Tibial artery (tissue), 4 donors: Measurements from ENCODE around the gene ITPRIPL1.
A peak's percentile ranks its signal among the peaks of the same experiment; 100 is the strongest.

Source experiments
- DNase-seq, 2 donors: peaks; one replicate each; pipeline ENCODE4 v3.0.0-alpha.2; 2019
- H3K27ac ChIP-seq, 2 donors: fragments of 200-600 bp; sonication (generic) in 1 of 2; 1 replicate in 1 of 2; 2 replicates in 1 of 2; pipeline ENCODE4 v1.5.1; 2018 to 2019; ENCODE audit warnings: mild to moderate bottlenecking in 1 of 2
- H3K27me3 ChIP-seq, 2 donors: fragments of 200-600 bp; sonication (generic) in 1 of 2; one replicate each; pipeline versions ENCODE4 v1.5.1 to v1.6.0; 2016 to 2019
- H3K36me3 ChIP-seq, 3 donors: fragments of 200-600 bp; sonication (generic) in 2 of 3; one replicate each; pipeline ENCODE4 v1.5.1; 2016 to 2019; ENCODE audit warnings: mild to moderate bottlenecking in 2 of 3
- H3K4me1 ChIP-seq, 4 donors: fragments of 200-600 bp; sonication (generic) in 2 of 4; 1 replicate in 3 of 4; 2 replicates in 1 of 4; pipeline ENCODE4 v1.5.1; 2016 to 2019
- H3K4me3 ChIP-seq, 2 donors: fragments of 200-600 bp; sonication (generic) in 1 of 2; 1 replicate in 1 of 2; 2 replicates in 1 of 2; pipeline ENCODE4 v1.5.1; 2018 to 2019; ENCODE audit warnings: mild to moderate bottlenecking in 2 of 2
- H3K9me3 ChIP-seq, 3 donors: fragments of 200-600 bp; sonication (generic) in 1 of 3; one replicate each; pipeline ENCODE4 v1.5.1; 2016 to 2019
- CTCF ChIP-seq, 2 experiments: fragments of 200-600 bp in 1 of 2; fragments of 450-650 bp in 1 of 2; IDR thresholded peaks; one replicate each; pipeline ENCODE4 v1.5.1; 2017 to 2019; ENCODE audit warnings: antibody characterized with exemption in 2 of 2, mild to moderate bottlenecking in 1 of 2, moderate library complexity in 1 of 2
- intact Hi-C: fragments of 100-400 bp; cut with DNase I; formaldehyde crosslinking; loops from one replicate; pipeline ENCODE4 v1.15.0; 2023; ENCODE audit warnings: low total_unique reads

ITPRIPL1 gene

DNA sequence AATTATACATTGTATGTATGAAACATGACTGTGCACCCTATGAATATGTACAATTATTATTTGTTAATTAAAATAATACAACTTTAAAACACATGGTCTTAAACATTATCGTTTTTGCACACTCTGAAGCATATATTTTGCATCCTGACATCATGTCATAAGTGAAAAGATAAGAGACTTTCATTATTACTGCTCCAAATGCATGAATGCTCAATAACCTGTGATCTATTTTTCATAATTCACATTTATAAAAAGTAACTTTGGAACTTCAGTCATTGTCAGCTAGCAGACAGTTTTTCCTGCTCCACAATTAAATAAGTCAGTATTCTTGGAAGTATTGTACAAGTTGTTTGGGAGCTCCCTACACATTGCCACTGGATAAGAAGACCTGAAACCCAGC lies 1.3 kb upstream of the ITPRIPL1 start:
- TF ChIP-seq CTCF (IDR thresholded peaks at IDR 0.05): no peak
- intact Hi-C loops: no loop called here
- no peaks in the 10 kb centered on the region for H3K36me3 ChIP-seq
- no peak overlapping the region for H3K27ac ChIP-seq
- H3K4me1 ChIP-seq: peaks cover 0 to 32% (median 22%) of the 10 kb centered on the region in 4 donors
- no peak for DNase-seq
- H3K9me3 ChIP-seq: no peaks in the 10 kb centered on the region
- H3K27me3 ChIP-seq: peaks cover 0 to 57% of the 10 kb centered on the region in 2 donors
- no peak overlapping the region for H3K4me3 ChIP-seq

DNA sequence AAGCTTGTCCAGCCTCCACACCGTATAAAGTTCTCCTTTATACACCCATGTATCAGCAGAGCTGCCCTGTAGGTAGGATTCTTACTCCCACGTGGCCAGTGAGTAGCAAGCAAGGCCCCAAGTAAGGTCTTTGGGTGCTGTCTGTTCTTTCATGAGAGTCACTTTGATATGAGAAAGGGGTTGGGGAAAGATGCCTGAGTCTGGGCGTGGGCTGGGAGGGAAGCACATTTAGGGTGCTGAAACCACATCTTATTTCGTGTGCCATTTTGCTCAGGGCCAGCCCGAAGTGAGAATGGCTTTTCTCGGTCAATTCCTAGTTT lies 436 bp upstream of the ITPRIPL1 start:
- peak in 1 of 2 donors; percentile 19 for DNase-seq
- Histone ChIP-seq H3K27ac (no peak overlapping the region), H3K4me1 (peaks cover 0 to 32% (median 22%) of the 10 kb centered on the region in 4 donors), H3K9me3 (no peaks in the 10 kb centered on the region), H3K27me3 (peaks cover 0 to 52% of the 10 kb centered on the region in 2 donors), H3K4me3 (peak overlapping the region; percentile 48 to 51), H3K36me3 (no peaks in the 10 kb centered on the region)
- TF ChIP-seq CTCF (IDR thresholded peaks at IDR 0.05): no peak
- intact Hi-C loops: no loop called here

DNA sequence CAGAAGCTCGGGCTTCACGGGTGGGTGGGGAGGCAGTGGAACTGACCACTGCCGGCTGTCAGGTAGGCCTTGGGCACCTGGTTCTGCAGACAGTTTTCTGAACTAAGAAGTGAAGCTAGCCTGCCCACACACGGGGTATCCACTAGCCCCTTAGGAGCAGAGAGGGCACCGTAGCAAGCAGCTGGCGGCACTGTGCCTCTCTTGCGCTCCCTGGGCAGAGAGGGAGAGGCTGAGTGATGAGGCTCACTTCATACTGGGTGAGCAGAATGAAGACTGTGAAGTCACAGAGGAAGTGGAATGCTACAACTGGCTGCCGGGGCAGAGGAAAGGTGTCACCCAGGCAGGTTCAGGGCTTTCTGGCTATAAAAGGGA lies 753 bp downstream of the ITPRIPL1 start:
- TF ChIP-seq CTCF (IDR thresholded peaks at IDR 0.05): no peak
- Histone ChIP-seq H3K36me3 (no peaks in the 10 kb centered on the region), H3K27me3 (peaks cover 0 to 44% of the 10 kb centered on the region in 2 donors), H3K4me1 (peaks cover 0 to 30% (median 26%) of the 10 kb centered on the region in 4 donors), H3K27ac (no peak overlapping the region), H3K9me3 (no peaks in the 10 kb centered on the region), H3K4me3 (peak overlapping the region; percentile 48 to 51)
- DNase-seq: peak in 1 of 2 donors; percentile 59
- intact Hi-C loops: no loop called here

GRCh38 chr2:96326564-96326963 lies 1.4 kb downstream of the ITPRIPL1 start:
- intact Hi-C loops: no loop called here
- H3K4me3 ChIP-seq: no peak overlapping the region
- H3K9me3 ChIP-seq: no peaks in the 10 kb centered on the region
- H3K27me3 ChIP-seq: peaks cover 0 to 43% of the 10 kb centered on the region in 2 donors
- TF ChIP-seq CTCF (IDR thresholded peaks at IDR 0.05): no peak
- no peaks in the 10 kb centered on the region for H3K36me3 ChIP-seq
- H3K27ac ChIP-seq: no peak overlapping the region
- peak in 1 of 2 donors; percentile 21 for DNase-seq
- peaks cover 0 to 28% (median 21%) of the 10 kb centered on the region in 4 donors for H3K4me1 ChIP-seq

DNA sequence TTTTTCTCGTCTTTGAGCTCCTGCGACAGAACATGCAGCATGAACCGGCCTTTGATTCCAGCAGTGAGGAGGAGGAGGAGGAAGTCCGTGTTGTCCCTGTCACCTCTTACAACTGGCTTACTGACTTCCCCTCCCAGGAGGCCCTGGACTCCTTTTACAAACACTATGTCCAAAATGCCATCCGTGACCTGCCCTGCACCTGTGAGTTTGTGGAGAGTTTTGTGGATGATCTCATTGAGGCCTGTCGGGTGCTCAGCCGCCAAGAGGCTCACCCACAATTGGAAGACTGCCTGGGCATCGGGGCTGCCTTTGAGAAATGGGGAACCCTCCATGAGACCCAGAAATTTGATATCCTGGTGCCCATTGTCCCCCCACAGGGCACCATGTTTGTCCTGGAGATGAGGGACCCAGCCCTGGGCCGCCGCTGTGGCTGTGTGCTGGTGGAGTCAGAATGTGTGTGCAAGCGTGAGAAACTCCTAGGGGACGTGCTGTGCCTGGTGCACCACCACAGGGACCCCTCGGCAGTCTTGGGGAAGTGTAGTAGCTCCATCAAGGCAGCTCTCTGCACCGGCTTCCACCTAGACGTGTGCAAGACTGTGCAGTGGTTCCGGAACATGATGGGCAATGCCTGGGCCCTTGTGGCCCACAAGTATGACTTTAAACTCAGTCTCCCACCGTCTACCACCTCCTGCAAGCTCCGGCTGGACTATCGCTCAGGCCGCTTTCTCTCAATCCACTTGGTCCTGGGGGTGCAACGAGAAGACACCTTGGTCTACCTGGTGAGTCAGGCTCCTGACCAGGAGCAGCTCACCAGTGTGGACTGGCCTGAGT lies 2.1 kb downstream of the ITPRIPL1 start:
- H3K36me3 ChIP-seq: no peaks in the 10 kb centered on the region
- H3K4me1 ChIP-seq: peaks cover 0 to 22% (median 14%) of the 10 kb centered on the region in 4 donors
- TF ChIP-seq CTCF (IDR thresholded peaks at IDR 0.05): no peak
- peaks cover 0 to 38% of the 10 kb centered on the region in 2 donors for H3K27me3 ChIP-seq
- H3K27ac ChIP-seq: no peak overlapping the region
- intact Hi-C loops: no loop called here
- DNase-seq: peak in 1 of 2 donors; percentile 54
- H3K4me3 ChIP-seq: no peak overlapping the region
- H3K9me3 ChIP-seq: no peaks in the 10 kb centered on the region
